ENCODE data around the gene POLR2A.

DNA sequence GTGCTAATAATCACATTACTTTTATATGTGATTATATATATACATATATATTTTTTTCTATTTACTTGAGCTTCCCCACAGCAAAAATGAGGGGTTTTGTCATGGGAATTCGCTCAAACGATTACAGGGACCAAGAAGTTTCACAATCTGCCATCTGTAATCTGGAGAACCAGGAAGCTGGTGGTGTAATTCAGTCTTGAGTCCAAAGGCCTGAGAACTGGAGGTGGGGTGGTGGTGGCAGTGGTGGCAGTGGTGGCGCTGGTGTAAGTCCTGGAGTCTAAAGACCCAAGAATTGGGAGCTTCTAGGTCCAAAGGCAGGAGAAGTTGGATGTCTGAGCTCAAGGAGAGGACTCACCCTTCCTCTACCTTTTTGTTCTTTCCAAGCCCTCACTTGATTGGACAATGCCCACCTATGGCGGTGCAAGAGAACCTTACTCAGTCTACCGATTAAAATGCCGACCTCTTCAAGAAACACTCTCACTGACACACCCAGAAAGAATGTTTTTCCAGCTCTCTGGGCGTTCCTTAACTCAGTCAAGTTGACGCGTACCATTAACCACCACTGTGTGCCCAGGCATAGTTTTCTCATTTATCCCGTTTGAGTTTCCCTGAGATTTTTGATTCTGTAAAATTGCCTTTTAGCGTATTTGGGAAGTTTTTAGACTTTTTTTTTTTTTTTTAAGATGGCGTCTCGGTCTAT is 31.9 kb downstream of the POLR2A start:
- TF ChIP-seq, protein P1, sequence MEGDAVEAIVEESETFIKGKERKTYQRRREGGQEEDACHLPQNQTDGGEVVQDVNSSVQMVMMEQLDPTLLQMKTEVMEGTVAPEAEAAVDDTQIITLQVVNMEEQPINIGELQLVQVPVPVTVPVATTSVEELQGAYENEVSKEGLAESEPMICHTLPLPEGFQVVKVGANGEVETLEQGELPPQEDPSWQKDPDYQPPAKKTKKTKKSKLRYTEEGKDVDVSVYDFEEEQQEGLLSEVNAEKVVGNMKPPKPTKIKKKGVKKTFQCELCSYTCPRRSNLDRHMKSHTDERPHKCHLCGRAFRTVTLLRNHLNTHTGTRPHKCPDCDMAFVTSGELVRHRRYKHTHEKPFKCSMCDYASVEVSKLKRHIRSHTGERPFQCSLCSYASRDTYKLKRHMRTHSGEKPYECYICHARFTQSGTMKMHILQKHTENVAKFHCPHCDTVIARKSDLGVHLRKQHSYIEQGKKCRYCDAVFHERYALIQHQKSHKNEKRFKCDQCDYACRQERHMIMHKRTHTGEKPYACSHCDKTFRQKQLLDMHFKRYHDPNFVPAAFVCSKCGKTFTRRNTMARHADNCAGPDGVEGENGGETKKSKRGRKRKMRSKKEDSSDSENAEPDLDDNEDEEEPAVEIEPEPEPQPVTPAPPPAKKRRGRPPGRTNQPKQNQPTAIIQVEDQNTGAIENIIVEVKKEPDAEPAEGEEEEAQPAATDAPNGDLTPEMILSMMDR (IDR thresholded peaks at IDR 0.05), result no peak
- no peak for TF ChIP-seq POLR2A (IDR thresholded peaks at IDR 0.05)
- no peak for TF ChIP-seq EP300 (IDR thresholded peaks at IDR 0.05)
